ENCODE measurements around the gene SNX27.

- TF ChIP-seq, protein P1, sequence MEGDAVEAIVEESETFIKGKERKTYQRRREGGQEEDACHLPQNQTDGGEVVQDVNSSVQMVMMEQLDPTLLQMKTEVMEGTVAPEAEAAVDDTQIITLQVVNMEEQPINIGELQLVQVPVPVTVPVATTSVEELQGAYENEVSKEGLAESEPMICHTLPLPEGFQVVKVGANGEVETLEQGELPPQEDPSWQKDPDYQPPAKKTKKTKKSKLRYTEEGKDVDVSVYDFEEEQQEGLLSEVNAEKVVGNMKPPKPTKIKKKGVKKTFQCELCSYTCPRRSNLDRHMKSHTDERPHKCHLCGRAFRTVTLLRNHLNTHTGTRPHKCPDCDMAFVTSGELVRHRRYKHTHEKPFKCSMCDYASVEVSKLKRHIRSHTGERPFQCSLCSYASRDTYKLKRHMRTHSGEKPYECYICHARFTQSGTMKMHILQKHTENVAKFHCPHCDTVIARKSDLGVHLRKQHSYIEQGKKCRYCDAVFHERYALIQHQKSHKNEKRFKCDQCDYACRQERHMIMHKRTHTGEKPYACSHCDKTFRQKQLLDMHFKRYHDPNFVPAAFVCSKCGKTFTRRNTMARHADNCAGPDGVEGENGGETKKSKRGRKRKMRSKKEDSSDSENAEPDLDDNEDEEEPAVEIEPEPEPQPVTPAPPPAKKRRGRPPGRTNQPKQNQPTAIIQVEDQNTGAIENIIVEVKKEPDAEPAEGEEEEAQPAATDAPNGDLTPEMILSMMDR (IDR thresholded peaks at IDR 0.05) = no peak
- TF ChIP-seq EZH2 (IDR thresholded peaks at IDR 0.05; ENCODE audit: borderline replicate concordance, insufficient read depth, low read depth, low read length, poor library complexity, severe bottlenecking) = no peak
Observed at GRCh38 chr1:151620286-151620685, 8.4 kb downstream of the SNX27 start.

All from B cell (primary cell).